Spleen (tissue), 7 donors: Measurements from ENCODE around the gene SCUBE2.

ENCODE experiments used
- CTCF ChIP-seq, 11 experiments: fragments of 200-600 bp in 7 of 11; fragments of 450-650 bp in 4 of 11; sonication (generic) in 4 of 11; IDR thresholded peaks in 8 of 11; conservative IDR thresholded peaks in 3 of 11; 1 replicate in 7 of 11; 2 replicates in 4 of 11; pipeline versions ENCODE4 v1.4.0 to v1.8.0; 2016 to 2021; ENCODE audit warnings: antibody characterized with exemption in 11 of 11, inconsistent platforms in 4 of 11, mild to moderate bottlenecking in 1 of 11
- POLR2A ChIP-seq, 3 donors: fragments of 450-650 bp; IDR thresholded peaks; one replicate each; pipeline ENCODE4 v1.5.1; 2017; ENCODE audit warnings: antibody characterized with exemption in 3 of 3, mild to moderate bottlenecking in 1 of 3
- POLR2AphosphoS5 ChIP-seq, 3 donors: sonication (generic); formaldehyde crosslinking; IDR thresholded peaks; one replicate each; pipeline ENCODE4 v1.5.1; 2017; ENCODE audit warnings: antibody characterized with exemption in 3 of 3
- donor health status: DM: no; HTN: no; CAD: no; lungs with moderate emphysema.
- donor health status: DM: no; HTN: no; CAD: no.
- donor health status: DM: no; HTN: no; CAD: no.

- TF ChIP-seq CTCF (IDR thresholded peaks at IDR 0.05 in 8 of 11, conservative IDR thresholded peaks at IDR 0.05 in 3 of 11) (no peak), POLR2AphosphoS5 (IDR thresholded peaks at IDR 0.05) (no peak), POLR2A (IDR thresholded peaks at IDR 0.05) (no peak)
Measured at GRCh38 chr11:9008011-9008550, 83.3 kb downstream of the SCUBE2 start.
